Effector CD8-positive, alpha-beta T cell (primary cell): ENCODE results near the gene HRH2.
"Not testable (repeated sequence)": the region's sequence is repeated elsewhere in the genome, so short reads cannot be mapped to it uniquely, and the experiment has no call there.

Experiments
- DNase-seq: peaks from one replicate; lab custom pipeline; 2025; lab: John Stamatoyannopoulos, UW
- total RNA-seq, 4 experiments: gene quantifications; one replicate each; lab custom pipeline; 2026; lab: John Stamatoyannopoulos, UW

HRH2 gene
- total RNA-seq: 0.18 to 12.5 (median 2.6) reads per million in 4 experiments

DNA sequence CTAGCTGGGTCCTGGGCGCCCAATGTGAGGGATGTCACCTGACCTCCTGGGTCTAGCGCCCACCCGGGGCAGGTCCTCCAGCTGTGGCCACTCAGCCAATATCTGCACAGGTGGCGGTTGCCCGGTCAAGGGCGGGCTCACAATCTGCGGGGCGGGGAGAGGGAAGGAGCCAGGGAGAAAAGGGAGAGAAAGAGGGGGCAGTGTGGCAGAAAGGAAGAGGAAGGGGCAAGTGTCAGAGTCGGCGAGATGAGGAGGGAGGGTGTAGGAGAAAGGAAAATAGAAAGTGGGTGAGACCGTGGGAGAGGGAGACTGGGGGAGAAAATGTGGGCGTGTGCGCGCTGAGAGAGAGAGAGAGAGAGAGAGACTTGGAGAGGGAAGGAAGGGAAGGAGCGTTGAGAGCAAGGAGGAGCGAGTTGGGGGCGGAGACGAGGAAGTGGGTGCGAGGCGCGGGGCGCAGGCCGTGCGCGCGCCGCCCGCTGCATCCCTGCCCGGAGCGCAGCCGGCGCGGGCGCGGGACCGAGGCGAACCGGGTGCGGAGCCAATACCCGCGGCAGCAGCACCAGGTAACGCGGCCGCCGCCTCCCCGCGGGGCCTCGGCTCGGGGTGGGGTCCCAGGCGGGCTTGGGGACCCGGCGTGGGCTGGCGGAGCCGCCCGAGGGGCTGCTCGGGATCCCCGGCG lies at the start of gene HRH2:
Gene HRH2 (plus strand): TSS at position 479 of the 679 bp plus-strand sequence. CDS start 25,163 bp downstream, outside the sequence.
- no peak for DNase-seq

DNA sequence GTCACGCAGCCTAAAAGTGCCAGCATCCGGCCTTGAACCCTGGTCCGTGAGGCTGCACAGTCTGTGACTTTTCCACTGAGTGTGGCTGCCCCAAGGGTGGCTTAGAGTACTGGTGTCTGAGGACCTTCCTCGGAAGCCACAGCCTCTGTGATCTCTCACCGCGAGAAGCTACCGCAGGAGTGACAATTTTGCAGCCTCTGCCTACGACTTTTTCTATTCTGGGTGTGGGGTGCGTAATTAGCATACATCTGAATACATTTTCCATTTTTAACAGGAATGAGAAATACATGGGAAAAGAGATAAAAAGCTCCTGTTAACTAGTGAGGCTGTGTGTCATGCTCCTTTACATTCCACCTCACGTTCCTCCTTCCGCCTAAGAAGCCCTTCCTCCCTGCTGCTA lies 48.3 kb upstream of the HRH2 start:
- DNase-seq: no peak

- no peak for DNase-seq
These were observed 47.5 kb upstream of the HRH2 start for GRCh38 chr5:175610381-175610780.

- no peak for DNase-seq
These were observed 47.0 kb upstream of the HRH2 start for GRCh38 chr5:175610898-175611297.

GRCh38 chr5:175614223-175614815 lies 43.6 kb upstream of the HRH2 start:
- no peak for DNase-seq

- no peak for DNase-seq
These were observed 43.0 kb upstream of the HRH2 start for GRCh38 chr5:175614861-175615260.

GRCh38 chr5:175616083-175616482 lies 41.8 kb upstream of the HRH2 start:
- DNase-seq: no peak

DNA sequence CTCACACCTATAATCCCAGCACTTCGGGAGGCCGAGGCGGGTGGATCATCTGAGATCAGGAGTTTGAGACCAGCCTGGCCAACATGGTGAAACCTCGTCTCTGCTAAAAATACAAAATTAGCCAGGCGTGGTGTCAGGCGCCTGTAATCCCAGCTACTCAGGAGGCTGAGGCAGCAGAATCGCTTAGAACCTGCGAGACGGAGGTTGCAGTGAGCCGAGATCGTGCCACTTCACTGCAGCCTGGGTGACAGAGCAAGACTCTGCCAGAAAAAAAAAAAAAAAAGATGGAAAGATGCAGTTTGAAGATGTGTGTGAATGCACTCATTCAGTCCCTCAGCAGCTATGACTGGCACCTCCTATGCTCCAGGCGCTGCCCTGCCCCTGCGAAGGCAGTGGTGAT lies 41.3 kb upstream of the HRH2 start:
- not testable (repeated sequence) for DNase-seq

GRCh38 chr5:175617447-175617846 lies 40.4 kb upstream of the HRH2 start:
- no peak for DNase-seq

DNA sequence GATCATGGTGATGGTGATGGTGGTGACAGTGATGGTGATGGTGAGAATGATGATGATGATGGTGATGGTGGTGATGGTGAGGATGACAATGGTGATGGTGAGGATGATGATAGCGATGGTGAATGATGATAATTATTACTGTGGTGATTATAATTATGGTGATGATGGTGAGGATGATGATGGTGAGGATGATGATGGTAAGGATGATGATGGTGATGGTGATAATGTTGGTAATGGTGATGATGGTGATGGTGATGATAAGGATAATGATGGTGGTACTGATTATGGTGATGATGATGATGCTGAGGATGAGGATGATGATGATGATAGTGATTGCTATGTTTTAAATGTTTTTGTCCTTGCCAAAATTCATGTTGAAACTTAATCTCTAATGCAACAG lies 37.3 kb upstream of the HRH2 start:
- DNase-seq: no peak

DNA sequence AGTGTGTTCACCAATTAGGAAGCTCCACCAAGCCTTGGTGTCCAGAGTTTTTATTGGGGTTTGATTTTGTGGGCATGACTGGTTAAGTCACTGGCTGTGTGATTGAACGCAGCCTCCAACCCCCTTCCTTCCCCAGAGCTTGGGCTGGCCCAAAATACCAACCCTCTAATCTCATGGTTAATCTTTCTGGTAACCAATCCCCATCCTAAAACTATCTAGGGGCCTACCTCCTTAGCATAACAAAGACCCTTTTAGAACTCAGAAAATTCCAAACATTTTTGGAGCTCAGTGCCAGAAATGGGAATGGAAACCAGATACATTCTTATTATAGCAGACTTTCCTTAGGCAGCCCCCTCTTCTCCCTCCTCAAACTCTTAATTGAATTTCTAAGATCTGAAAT lies 35.9 kb upstream of the HRH2 start:
- no peak for DNase-seq

- DNase-seq: no peak
These were observed 34.8 kb upstream of the HRH2 start for GRCh38 chr5:175623088-175623487.

GRCh38 chr5:175624316-175624715 lies 33.6 kb upstream of the HRH2 start:
- no peak for DNase-seq

GRCh38 chr5:175627005-175627404 lies 30.9 kb upstream of the HRH2 start:
- no peak for DNase-seq

DNA sequence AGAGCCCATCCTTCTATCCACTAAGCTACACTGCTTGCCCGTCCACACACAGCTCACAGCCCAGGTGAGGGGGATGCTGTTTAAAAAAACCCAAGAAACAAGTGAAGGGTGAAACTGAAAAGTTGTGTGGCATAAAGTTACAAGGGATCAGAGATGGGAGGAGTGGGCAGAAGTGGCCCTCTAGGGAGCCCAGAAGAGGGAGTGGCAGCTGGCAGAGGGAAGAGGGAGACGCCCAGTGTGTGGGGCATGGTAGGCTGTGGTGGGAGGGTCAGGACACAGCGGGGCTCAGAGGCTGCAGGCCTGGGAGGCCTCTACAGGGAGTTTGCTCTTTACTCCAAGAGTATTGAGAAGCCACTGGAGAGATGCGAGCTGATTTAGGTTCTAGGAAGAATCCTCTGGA lies 30.1 kb upstream of the HRH2 start:
- DNase-seq: no peak

GRCh38 chr5:175628668-175629067 lies 29.2 kb upstream of the HRH2 start:
- DNase-seq: no peak

GRCh38 chr5:175629261-175629660 lies 28.6 kb upstream of the HRH2 start:
- no peak for DNase-seq

DNA sequence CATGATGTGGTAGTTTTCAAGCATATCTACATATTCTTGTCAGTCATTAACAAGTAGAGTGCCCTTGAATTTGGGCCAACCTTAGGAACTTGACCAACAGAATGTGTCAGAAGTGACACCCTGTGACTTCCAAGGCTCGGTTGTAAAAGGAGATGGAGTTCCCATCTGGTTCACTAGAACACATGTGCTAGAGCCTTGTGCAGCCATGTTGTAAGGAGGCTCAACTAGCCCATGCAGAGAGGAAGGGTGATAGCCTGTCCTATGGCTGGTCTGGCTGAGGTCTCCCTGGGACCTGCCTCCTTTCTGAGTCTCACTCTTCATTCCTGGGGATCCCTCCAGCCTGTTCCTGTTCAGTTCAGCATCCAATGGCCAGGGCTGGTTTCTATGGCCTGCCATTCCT lies 28.1 kb upstream of the HRH2 start:
- DNase-seq: no peak

GRCh38 chr5:175635854-175636584 lies 21.9 kb upstream of the HRH2 start:
- no peak for DNase-seq

DNA sequence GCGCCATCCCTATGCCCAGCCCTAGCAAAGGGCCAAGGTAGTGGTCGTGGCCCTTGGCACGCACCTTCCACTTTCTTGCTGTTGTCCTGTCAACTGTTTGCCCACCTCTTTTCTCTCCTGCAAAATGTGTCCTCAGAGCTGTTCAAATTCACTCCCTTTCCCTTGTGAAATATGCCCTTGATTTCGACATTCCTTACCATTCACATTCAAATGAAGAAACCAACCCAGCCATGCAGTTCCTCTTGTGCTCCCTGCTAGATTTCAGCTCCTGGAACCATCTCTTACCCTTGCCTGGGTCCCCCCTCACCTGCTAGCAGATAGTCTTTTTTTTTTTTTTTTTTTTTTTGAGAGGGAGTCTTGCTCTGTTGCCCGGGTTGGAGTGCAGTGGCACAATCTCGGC lies 19.6 kb upstream of the HRH2 start:
- no peak for DNase-seq

DNA sequence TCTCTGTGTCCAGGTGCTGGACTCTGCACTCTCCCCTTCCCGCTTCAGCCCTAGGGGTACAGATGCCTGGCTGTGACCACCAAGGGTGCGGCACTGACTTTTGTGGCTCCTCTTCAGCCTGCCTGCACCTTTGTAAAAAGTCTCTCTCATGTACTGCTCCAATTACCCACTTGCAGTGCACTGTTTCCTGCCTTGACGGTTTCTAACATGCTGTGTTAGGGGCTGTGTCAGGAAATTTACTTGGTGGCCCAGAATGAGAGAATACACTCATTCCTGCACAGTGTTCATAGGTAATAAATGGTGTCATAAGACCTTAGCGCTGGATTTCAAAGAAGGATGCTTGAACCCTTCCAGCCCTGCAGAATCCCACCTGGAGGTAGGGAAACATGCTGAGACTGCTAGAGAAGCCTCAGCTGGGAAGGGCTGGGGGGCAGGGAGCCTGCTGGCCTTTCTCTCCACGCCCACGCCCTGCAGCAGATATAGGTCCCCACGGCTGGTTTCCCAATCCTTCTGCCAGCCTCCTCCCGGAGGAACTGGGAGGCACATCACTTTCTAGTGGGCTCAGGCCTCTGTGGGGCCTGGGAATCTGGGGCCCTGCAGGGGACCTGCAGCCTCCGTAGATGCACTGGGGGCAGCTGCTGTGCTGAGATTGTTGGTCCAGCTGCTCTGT lies 17.6 kb upstream of the HRH2 start:
- no peak for DNase-seq

GRCh38 chr5:175642998-175643397 lies 14.9 kb upstream of the HRH2 start:
- no peak for DNase-seq

GRCh38 chr5:175646251-175646650 lies 11.6 kb upstream of the HRH2 start:
- DNase-seq: no peak
